ENCODE data around the gene ARRB1. TPM values are rescaled to one million over a fixed set of nuclear protein-coding genes. Genes with fewer than 3 reads are reported as not detected.
A peak's percentile ranks its signal among the peaks of the same experiment; 100 is the strongest.

Gene ARRB1
- total and polyA plus RNA-seq, 3 experiments from 2014 or later: 5.5 to 10.6 (median 9.9) TPM

GRCh38 chr11:75298976-75299260 lies 52.5 kb downstream of the ARRB1 start:
- Mint-ChIP-seq H3K9me3 (no peaks in the 10 kb centered on the region), H3K4me3 (no peak overlapping the region), H3K27me3 (no peaks in the 10 kb centered on the region), H3K27ac (peak overlapping the region in 2 of 8 donors; percentile 15 to 52), H3K36me3 (peaks cover 2 to 8% (median 6%) of the 10 kb centered on the region in 3 donors), H3K4me1 (peaks cover 0 to 8% (median 4%) of the 10 kb centered on the region in 3 donors)
- no peak for DNase-seq
- Histone ChIP-seq H3K27me3 (ENCODE audit: insufficient read depth, low read length, poor library complexity, severe bottlenecking) (no peaks in the 10 kb centered on the region), H3K4me1 (ENCODE audit: insufficient read depth, low read length) (no peaks in the 10 kb centered on the region), H3K36me3 (ENCODE audit: insufficient read depth, low read length) (no peaks in the 10 kb centered on the region), H3K4me3 (ENCODE audit: low read length) (no peak overlapping the region), H3K27ac (ENCODE audit: low read depth, low read length) (no peak overlapping the region), H3K9me3 (ENCODE audit: low read length) (no peaks in the 10 kb centered on the region)
- ChIA-PET POLR2A (no interaction called here), CTCF (no interaction called here)

- ChIA-PET POLR2A (interaction anchor here (0.6 kb wide), 1 partner anchor 805 kb away, joined by 4 read pairs; the partner anchor contains the start of gene LIPT2), CTCF (no interaction called here)
- no peaks in the 10 kb centered on the region for H3K27me3 Mint-ChIP-seq
- peak overlapping the region in 1 of 8 donors; percentile 26 for H3K27ac Mint-ChIP-seq
- no peak overlapping the region for H3K4me3 Mint-ChIP-seq
- no peaks in the 10 kb centered on the region for H3K9me3 Mint-ChIP-seq
- no peak for DNase-seq
- Histone ChIP-seq H3K9me3 (ENCODE audit: low read length) (no peaks in the 10 kb centered on the region), H3K36me3 (ENCODE audit: insufficient read depth, low read length) (no peaks in the 10 kb centered on the region), H3K4me3 (ENCODE audit: low read length) (no peak overlapping the region), H3K4me1 (ENCODE audit: insufficient read depth, low read length) (no peaks in the 10 kb centered on the region), H3K27ac (ENCODE audit: low read depth, low read length) (no peak overlapping the region), H3K27me3 (ENCODE audit: insufficient read depth, low read length, poor library complexity, severe bottlenecking) (no peaks in the 10 kb centered on the region)
- H3K36me3 Mint-ChIP-seq: peaks cover 2 to 10% (median 6%) of the 10 kb centered on the region in 3 donors
- peaks cover under 1 to 11% (median 4%) of the 10 kb centered on the region in 3 donors for H3K4me1 Mint-ChIP-seq
Measured at GRCh38 chr11:75298191-75298975, 53.1 kb downstream of the ARRB1 start.

GRCh38 chr11:75293903-75294302 lies 57.6 kb downstream of the ARRB1 start:
- Mint-ChIP-seq H3K27ac (peak overlapping the region in 1 of 8 donors; percentile 14), H3K4me1 (peaks cover 4 to 11% (median 5%) of the 10 kb centered on the region in 3 donors), H3K27me3 (no peaks in the 10 kb centered on the region), H3K9me3 (no peaks in the 10 kb centered on the region), H3K36me3 (peaks cover 1 to 13% (median 10%) of the 10 kb centered on the region in 3 donors), H3K4me3 (no peak overlapping the region)
- no peaks in the 10 kb centered on the region for H3K27me3 ChIP-seq (ENCODE audit: insufficient read depth, low read length, poor library complexity, severe bottlenecking)
- no peaks in the 10 kb centered on the region for H3K4me1 ChIP-seq (ENCODE audit: insufficient read depth, low read length)
- POLR2A ChIA-PET: interaction anchor here (0.5 kb wide), 1 partner anchor 108 kb away, joined by 3 read pairs; no protein-coding TSS in a partner anchor
- H3K27ac ChIP-seq (ENCODE audit: low read depth, low read length): no peak overlapping the region
- no peak for DNase-seq
- no peaks in the 10 kb centered on the region for H3K9me3 ChIP-seq (ENCODE audit: low read length)
- CTCF ChIA-PET: no interaction called here
- H3K4me3 ChIP-seq (ENCODE audit: low read length): no peak overlapping the region
- no peaks in the 10 kb centered on the region for H3K36me3 ChIP-seq (ENCODE audit: insufficient read depth, low read length)

GRCh38 chr11:75292943-75293342 lies 58.5 kb downstream of the ARRB1 start:
- Mint-ChIP-seq H3K4me3 (no peak overlapping the region), H3K4me1 (peaks cover 4 to 11% (median 5%) of the 10 kb centered on the region in 3 donors), H3K9me3 (no peaks in the 10 kb centered on the region), H3K27ac (peak overlapping the region in 2 of 8 donors; percentile 24 to 29), H3K27me3 (no peaks in the 10 kb centered on the region), H3K36me3 (peaks cover 1 to 16% (median 10%) of the 10 kb centered on the region in 3 donors)
- no peak for DNase-seq
- H3K4me1 ChIP-seq (ENCODE audit: insufficient read depth, low read length): no peaks in the 10 kb centered on the region
- ChIA-PET CTCF (interaction anchor here (1.0 kb wide), 1 partner anchor 13 kb away, joined by 4 read pairs; no protein-coding TSS in a partner anchor), POLR2A (no interaction called here)
- H3K36me3 ChIP-seq (ENCODE audit: insufficient read depth, low read length): no peaks in the 10 kb centered on the region
- H3K27ac ChIP-seq (ENCODE audit: low read depth, low read length): no peak overlapping the region
- no peaks in the 10 kb centered on the region for H3K9me3 ChIP-seq (ENCODE audit: low read length)
- no peak overlapping the region for H3K4me3 ChIP-seq (ENCODE audit: low read length)
- H3K27me3 ChIP-seq (ENCODE audit: insufficient read depth, low read length, poor library complexity, severe bottlenecking): no peaks in the 10 kb centered on the region

GRCh38 chr11:75291741-75292140 lies 59.7 kb downstream of the ARRB1 start:
- Histone ChIP-seq H3K27me3 (ENCODE audit: insufficient read depth, low read length, poor library complexity, severe bottlenecking) (no peaks in the 10 kb centered on the region), H3K27ac (ENCODE audit: low read depth, low read length) (no peak overlapping the region), H3K4me1 (ENCODE audit: insufficient read depth, low read length) (no peaks in the 10 kb centered on the region), H3K9me3 (ENCODE audit: low read length) (no peaks in the 10 kb centered on the region), H3K36me3 (ENCODE audit: insufficient read depth, low read length) (no peaks in the 10 kb centered on the region), H3K4me3 (ENCODE audit: low read length) (no peak overlapping the region)
- H3K9me3 Mint-ChIP-seq: no peaks in the 10 kb centered on the region
- no peak overlapping the region for H3K4me3 Mint-ChIP-seq
- DNase-seq: no peak
- H3K27ac Mint-ChIP-seq: peak overlapping the region in 1 of 8 donors; percentile 36
- H3K36me3 Mint-ChIP-seq: peaks cover 5 to 25% (median 10%) of the 10 kb centered on the region in 3 donors
- ChIA-PET POLR2A (no interaction called here), CTCF (interaction anchor here (0.7 to 1.0 kb wide), 2 partner anchors 11 to 12 kb away, joined by 3 to 4 read pairs; no protein-coding TSS in a partner anchor)
- peaks cover 4 to 8% (median 5%) of the 10 kb centered on the region in 3 donors for H3K4me1 Mint-ChIP-seq
- no peaks in the 10 kb centered on the region for H3K27me3 Mint-ChIP-seq

GRCh38 chr11:75289919-75290318 lies 61.5 kb downstream of the ARRB1 start:
- no peaks in the 10 kb centered on the region for H3K9me3 Mint-ChIP-seq

GRCh38 chr11:75289511-75289760 lies 62.0 kb downstream of the ARRB1 start:
- no peak overlapping the region for H3K4me3 Mint-ChIP-seq
- DNase-seq: no peak
- ChIA-PET POLR2A (interaction anchor here (0.7 kb wide), 1 partner anchor 98 kb away, joined by 3 read pairs; no protein-coding TSS in a partner anchor), CTCF (interaction anchor here (0.7 to 1.4 kb wide), 3 partner anchors 9 to 100 kb away, joined by 3 read pairs; no protein-coding TSS in a partner anchor)
- no peaks in the 10 kb centered on the region for H3K36me3 ChIP-seq (ENCODE audit: insufficient read depth, low read length)
- H3K27me3 Mint-ChIP-seq: no peaks in the 10 kb centered on the region
- no peak overlapping the region for H3K27ac ChIP-seq (ENCODE audit: low read depth, low read length)
- H3K36me3 Mint-ChIP-seq: peaks cover 3 to 27% (median 4%) of the 10 kb centered on the region in 3 donors
- H3K4me1 Mint-ChIP-seq: peaks cover 0 to 8% (median 5%) of the 10 kb centered on the region in 3 donors
- no peaks in the 10 kb centered on the region for H3K9me3 ChIP-seq (ENCODE audit: low read length)
- H3K4me1 ChIP-seq (ENCODE audit: insufficient read depth, low read length): no peaks in the 10 kb centered on the region
- H3K4me3 ChIP-seq (ENCODE audit: low read length): no peak overlapping the region
- H3K27me3 ChIP-seq (ENCODE audit: insufficient read depth, low read length, poor library complexity, severe bottlenecking): no peaks in the 10 kb centered on the region
- H3K9me3 Mint-ChIP-seq: no peaks in the 10 kb centered on the region
- H3K27ac Mint-ChIP-seq: peak overlapping the region in 1 of 8 donors; percentile 4

More at GRCh38 chr11:75289919-75290318, 61.5 kb downstream of the ARRB1 start:
- POLR2A ChIA-PET: no interaction called here
- no peaks in the 10 kb centered on the region for H3K27me3 ChIP-seq (ENCODE audit: insufficient read depth, low read length, poor library complexity, severe bottlenecking)
- DNase-seq: no peak
- H3K4me1 ChIP-seq (ENCODE audit: insufficient read depth, low read length): no peaks in the 10 kb centered on the region
- peaks cover 3 to 25% (median 4%) of the 10 kb centered on the region in 3 donors for H3K36me3 Mint-ChIP-seq
- no peaks in the 10 kb centered on the region for H3K9me3 ChIP-seq (ENCODE audit: low read length)
- no peak overlapping the region for H3K27ac Mint-ChIP-seq
- H3K4me1 Mint-ChIP-seq: peaks cover 0 to 8% (median 5%) of the 10 kb centered on the region in 3 donors
- H3K4me3 Mint-ChIP-seq: no peak overlapping the region
- H3K36me3 ChIP-seq (ENCODE audit: insufficient read depth, low read length): no peaks in the 10 kb centered on the region
- no peak overlapping the region for H3K27ac ChIP-seq (ENCODE audit: low read depth, low read length)
- no peaks in the 10 kb centered on the region for H3K27me3 Mint-ChIP-seq
- CTCF ChIA-PET: interaction anchor here (0.8 to 1.4 kb wide), 2 partner anchors 10 to 95 kb away, joined by 3 read pairs; no protein-coding TSS in a partner anchor
- no peak overlapping the region for H3K4me3 ChIP-seq (ENCODE audit: low read length)

- Mint-ChIP-seq H3K4me3 (no peak overlapping the region), H3K9me3 (no peaks in the 10 kb centered on the region), H3K27me3 (no peaks in the 10 kb centered on the region), H3K36me3 (peaks cover 0 to 38% (median 4%) of the 10 kb centered on the region in 3 donors), H3K27ac (no peak overlapping the region), H3K4me1 (peaks cover 0 to 2% (median 0%) of the 10 kb centered on the region in 3 donors)
- Histone ChIP-seq H3K4me3 (ENCODE audit: low read length) (no peak overlapping the region), H3K27ac (ENCODE audit: low read depth, low read length) (no peak overlapping the region), H3K36me3 (ENCODE audit: insufficient read depth, low read length) (no peaks in the 10 kb centered on the region), H3K9me3 (ENCODE audit: low read length) (no peaks in the 10 kb centered on the region), H3K27me3 (ENCODE audit: insufficient read depth, low read length, poor library complexity, severe bottlenecking) (no peaks in the 10 kb centered on the region), H3K4me1 (ENCODE audit: insufficient read depth, low read length) (no peaks in the 10 kb centered on the region)
- CTCF ChIA-PET: interaction anchor here (1.5 kb wide), 1 partner anchor 8 kb away, joined by 6 read pairs; no protein-coding TSS in a partner anchor
- POLR2A ChIA-PET: no interaction called here
- DNase-seq: no peak
Measured at GRCh38 chr11:75287579-75287978, 63.9 kb downstream of the ARRB1 start.
